Measurements from ENCODE around the gene HSF2BP.
"Not testable (repeated sequence)": the region's sequence is repeated elsewhere in the genome, so short reads cannot be mapped to it uniquely, and the experiment has no call there.

HSF2BP gene

DNA sequence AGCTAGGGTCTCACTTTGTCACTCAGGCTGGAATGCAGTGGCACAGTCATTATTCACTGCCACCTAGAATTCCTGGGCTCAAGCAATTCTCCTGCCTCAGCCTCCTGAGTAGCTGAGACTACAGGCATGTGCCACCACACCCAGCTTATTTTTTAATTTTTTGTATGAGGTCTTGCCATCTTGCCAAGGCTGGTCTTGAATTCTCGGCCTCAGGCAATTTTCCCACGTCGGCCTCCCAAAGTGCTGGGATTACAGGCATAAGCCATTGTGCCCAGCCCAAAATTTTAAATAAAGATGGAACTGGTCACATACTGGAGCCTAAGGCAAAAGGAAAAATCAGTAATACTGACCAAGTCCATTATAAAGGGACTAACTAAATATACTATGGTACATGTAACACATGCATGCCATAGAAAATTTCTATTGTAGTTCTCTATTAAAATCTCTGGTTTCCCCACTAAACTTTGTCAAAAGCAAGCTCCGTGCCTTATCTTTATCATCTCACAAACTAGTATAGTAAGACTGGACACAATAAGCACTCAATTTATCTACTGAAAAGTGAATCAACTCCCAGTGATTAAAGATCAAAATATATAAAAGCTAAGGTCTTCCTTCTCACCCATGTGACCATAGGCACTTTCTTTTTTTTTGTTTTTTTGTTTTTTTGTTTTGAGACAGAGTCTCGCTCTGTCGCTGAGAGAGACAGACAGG, 61.6 kb downstream of the HSF2BP start:
- Histone ChIP-seq H3K9me3 (ENCODE audit: control insufficient read depth, insufficient read depth, low read length) (no peaks in the 10 kb centered on the region), H3K36me3 (ENCODE audit: insufficient read depth, low read length) (no peaks in the 10 kb centered on the region), H3K9ac (ENCODE audit: low read depth, low read length) (no peak overlapping the region), H3K4me1 (ENCODE audit: insufficient read depth, low read length) (no peaks in the 10 kb centered on the region)

- H3K4me1 ChIP-seq (ENCODE audit: insufficient read depth, low read length) = no peaks in the 10 kb centered on the region
- no peaks in the 10 kb centered on the region for H3K36me3 ChIP-seq (ENCODE audit: insufficient read depth, low read length)
- no peak overlapping the region for H3K9ac ChIP-seq (ENCODE audit: low read depth, low read length)
- no peaks in the 10 kb centered on the region for H3K9me3 ChIP-seq (ENCODE audit: control insufficient read depth, insufficient read depth, low read length)
Measured at GRCh38 chr21:43597052-43597451, 62.2 kb downstream of the HSF2BP start.

GRCh38 chr21:43596616-43597015, 62.7 kb downstream of the HSF2BP start:
- H3K9me3 ChIP-seq (ENCODE audit: control insufficient read depth, insufficient read depth, low read length) = no peaks in the 10 kb centered on the region
- no peaks in the 10 kb centered on the region for H3K4me1 ChIP-seq (ENCODE audit: insufficient read depth, low read length)
- no peak overlapping the region for H3K9ac ChIP-seq (ENCODE audit: low read depth, low read length)
- no peaks in the 10 kb centered on the region for H3K36me3 ChIP-seq (ENCODE audit: insufficient read depth, low read length)

- H3K4me1 ChIP-seq (ENCODE audit: insufficient read depth, low read length); H3K36me3 ChIP-seq (ENCODE audit: insufficient read depth, low read length); H3K9ac ChIP-seq (ENCODE audit: low read depth, low read length); H3K9me3 ChIP-seq (ENCODE audit: control insufficient read depth, insufficient read depth, low read length): not testable (repeated sequence)
Measured at GRCh38 chr21:43595769-43596168, 63.5 kb downstream of the HSF2BP start.

DNA sequence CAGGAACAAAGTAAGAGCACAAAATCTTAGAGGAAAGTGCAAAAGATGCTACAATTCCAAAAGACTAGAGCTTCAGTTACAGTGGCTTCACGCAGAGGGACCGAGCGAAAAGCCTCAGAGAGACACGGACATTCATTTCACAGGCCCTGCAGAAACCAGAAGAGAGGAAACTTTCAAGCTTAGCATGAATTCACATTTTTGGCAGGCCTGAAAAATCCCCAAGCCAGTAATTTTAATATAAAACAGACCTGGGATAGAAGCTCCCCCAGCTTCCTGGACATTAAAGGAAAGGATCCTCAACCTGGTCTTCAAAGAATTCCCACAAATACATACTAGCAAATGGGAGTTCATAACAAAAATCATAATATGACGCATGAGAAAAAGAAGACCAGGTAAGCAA, 66.2 kb downstream of the HSF2BP start:
- H3K4me1 ChIP-seq (ENCODE audit: insufficient read depth, low read length) = no peaks in the 10 kb centered on the region

DNA sequence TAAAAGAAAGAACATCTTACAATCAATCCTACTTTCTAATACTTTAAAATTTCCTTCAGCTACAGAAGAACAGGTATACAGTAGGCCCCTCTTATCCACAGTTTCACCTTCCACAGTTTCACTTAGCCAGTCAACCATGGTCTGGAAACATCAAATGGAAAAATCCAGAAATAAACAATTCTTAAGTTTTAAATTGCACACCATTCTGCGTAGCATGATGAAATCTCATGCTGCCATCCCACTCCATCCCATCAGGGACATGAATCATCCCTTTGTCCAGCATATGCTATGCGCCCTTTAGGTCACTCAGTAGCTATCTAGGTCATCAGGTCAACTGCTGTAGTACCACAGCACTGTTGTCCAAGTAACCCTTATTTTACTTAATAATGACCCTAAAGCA, 67.7 kb downstream of the HSF2BP start:
- H3K9ac ChIP-seq (ENCODE audit: low read depth, low read length) = no peak overlapping the region
- no peaks in the 10 kb centered on the region for H3K4me1 ChIP-seq (ENCODE audit: insufficient read depth, low read length)
- H3K9me3 ChIP-seq (ENCODE audit: control insufficient read depth, insufficient read depth, low read length) = no peaks in the 10 kb centered on the region
- H3K36me3 ChIP-seq (ENCODE audit: insufficient read depth, low read length) = no peaks in the 10 kb centered on the region

More for the DNA sequence above, 66.2 kb downstream of the HSF2BP start:
- Histone ChIP-seq H3K36me3 (ENCODE audit: insufficient read depth, low read length) (no peaks in the 10 kb centered on the region), H3K9ac (ENCODE audit: low read depth, low read length) (no peak overlapping the region), H3K9me3 (ENCODE audit: control insufficient read depth, insufficient read depth, low read length) (no peaks in the 10 kb centered on the region)

GRCh38 chr21:43590194-43590593, 69.1 kb downstream of the HSF2BP start:
- H3K36me3 ChIP-seq (ENCODE audit: insufficient read depth, low read length) = no peaks in the 10 kb centered on the region
- no peak overlapping the region for H3K9ac ChIP-seq (ENCODE audit: low read depth, low read length)
- no peaks in the 10 kb centered on the region; the same call in 1 of the 2 replicates for H3K4me1 ChIP-seq (ENCODE audit: insufficient read depth, low read length)
- no peaks in the 10 kb centered on the region for H3K9me3 ChIP-seq (ENCODE audit: control insufficient read depth, insufficient read depth, low read length)

DNA sequence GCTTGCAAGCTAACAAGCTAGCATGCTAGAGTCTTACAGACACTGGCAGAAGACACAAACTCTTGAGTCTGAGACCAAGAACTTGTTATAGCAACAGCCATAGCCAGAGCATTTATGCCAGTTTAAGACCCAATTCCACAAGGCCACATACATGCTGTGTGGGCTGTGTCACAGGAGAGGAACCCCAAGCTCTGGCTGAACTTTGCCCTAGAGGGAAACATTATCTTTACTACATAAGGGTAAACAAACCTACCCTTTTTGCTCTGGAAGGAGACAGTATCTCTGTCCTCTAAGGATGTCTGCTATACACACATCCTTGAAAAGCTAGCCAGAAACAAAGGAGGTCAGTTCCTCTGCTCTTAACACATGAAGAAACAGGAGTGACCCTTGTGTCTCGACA, 70.3 kb downstream of the HSF2BP start:
- Histone ChIP-seq H3K4me1 (ENCODE audit: insufficient read depth, low read length) (no peaks in the 10 kb centered on the region; the same call in 1 of the 2 replicates), H3K9ac (ENCODE audit: low read depth, low read length) (no peak overlapping the region), H3K9me3 (ENCODE audit: control insufficient read depth, insufficient read depth, low read length) (no peaks in the 10 kb centered on the region), H3K36me3 (ENCODE audit: insufficient read depth, low read length) (no peaks in the 10 kb centered on the region)

DNA sequence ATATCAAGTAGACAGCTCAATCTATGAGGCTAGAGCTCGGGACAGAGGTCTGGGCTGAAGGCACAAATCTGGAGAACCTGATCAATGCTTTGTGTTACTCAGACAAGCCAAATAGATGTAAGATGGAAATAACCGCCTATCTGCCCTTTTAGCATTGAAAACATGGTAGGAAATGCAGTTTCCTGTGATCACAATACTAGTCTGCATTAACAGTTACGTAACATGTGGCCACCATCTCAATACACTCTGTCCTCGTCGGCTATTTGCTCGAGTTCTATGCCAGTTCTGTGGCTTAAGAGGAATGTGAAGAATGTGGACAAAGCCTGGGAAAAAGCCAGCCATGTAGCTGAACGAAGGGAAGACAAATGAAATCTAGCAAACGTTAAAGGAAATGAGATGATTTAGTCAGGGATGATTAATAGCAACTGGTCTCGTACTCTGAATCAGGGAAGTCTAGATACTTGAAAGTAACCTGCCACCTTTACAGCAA, 73.3 kb downstream of the HSF2BP start:
- no peaks in the 10 kb centered on the region for H3K36me3 ChIP-seq (ENCODE audit: insufficient read depth, low read length)
- no peaks in the 10 kb centered on the region for H3K9me3 ChIP-seq (ENCODE audit: control insufficient read depth, insufficient read depth, low read length)
- H3K4me1 ChIP-seq (ENCODE audit: insufficient read depth, low read length) = no peaks in the 10 kb centered on the region; the same call in 1 of the 2 replicates
- H3K9ac ChIP-seq (ENCODE audit: low read depth, low read length) = no peak overlapping the region

- Histone ChIP-seq H3K9ac (ENCODE audit: low read depth, low read length) (no peak overlapping the region), H3K36me3 (ENCODE audit: insufficient read depth, low read length) (no peaks in the 10 kb centered on the region), H3K4me1 (ENCODE audit: insufficient read depth, low read length) (no peaks in the 10 kb centered on the region; the same call in 1 of the 2 replicates), H3K9me3 (ENCODE audit: control insufficient read depth, insufficient read depth, low read length) (no peaks in the 10 kb centered on the region)
Measured at GRCh38 chr21:43585514-43585913, 73.8 kb downstream of the HSF2BP start.

- no peaks in the 10 kb centered on the region for H3K9me3 ChIP-seq (ENCODE audit: control insufficient read depth, insufficient read depth, low read length)
Measured at GRCh38 chr21:43581453-43581852, 77.8 kb downstream of the HSF2BP start.

GRCh38 chr21:43578677-43579303, 80.5 kb downstream of the HSF2BP start:
- Histone ChIP-seq H3K36me3 (ENCODE audit: insufficient read depth, low read length) (no peaks in the 10 kb centered on the region), H3K9ac (ENCODE audit: low read depth, low read length) (no peak overlapping the region), H3K9me3 (ENCODE audit: control insufficient read depth, insufficient read depth, low read length) (no peaks in the 10 kb centered on the region)

More at GRCh38 chr21:43581453-43581852, 77.8 kb downstream of the HSF2BP start:
- no peaks in the 10 kb centered on the region for H3K36me3 ChIP-seq (ENCODE audit: insufficient read depth, low read length)
- no peaks in the 10 kb centered on the region; the same call in 1 of the 2 replicates for H3K4me1 ChIP-seq (ENCODE audit: insufficient read depth, low read length)
- no peak overlapping the region for H3K9ac ChIP-seq (ENCODE audit: low read depth, low read length)

GRCh38 chr21:43575473-43575844, 83.8 kb downstream of the HSF2BP start:
- no peaks in the 10 kb centered on the region for H3K36me3 ChIP-seq (ENCODE audit: insufficient read depth, low read length)
- no peaks in the 10 kb centered on the region for H3K4me1 ChIP-seq (ENCODE audit: insufficient read depth, low read length)
- no peak overlapping the region for H3K9ac ChIP-seq (ENCODE audit: low read depth, low read length)
- no peaks in the 10 kb centered on the region for H3K9me3 ChIP-seq (ENCODE audit: control insufficient read depth, insufficient read depth, low read length)

More at GRCh38 chr21:43578677-43579303, 80.5 kb downstream of the HSF2BP start:
- H3K4me1 ChIP-seq (ENCODE audit: insufficient read depth, low read length) = no peaks in the 10 kb centered on the region

- Histone ChIP-seq H3K9me3 (ENCODE audit: control insufficient read depth, insufficient read depth, low read length) (no peaks in the 10 kb centered on the region), H3K9ac (ENCODE audit: low read depth, low read length) (no peak overlapping the region), H3K36me3 (ENCODE audit: insufficient read depth, low read length) (no peaks in the 10 kb centered on the region), H3K4me1 (ENCODE audit: insufficient read depth, low read length) (no peaks in the 10 kb centered on the region)
Measured at GRCh38 chr21:43574741-43575472, 84.4 kb downstream of the HSF2BP start.
